Measurements from ENCODE around the gene ZBTB44.

Gene ZBTB44

GRCh38 chr11:130215531-130216220, 99.0 kb downstream of the ZBTB44 start:
- no peak for DNase-seq (ENCODE audit: low read depth in 4 of 4, low spot score in 1 of 4)

- DNase-seq (ENCODE audit: low read depth in 4 of 4, low spot score in 1 of 4), result no peak
These were observed 99.7 kb downstream of the ZBTB44 start for GRCh38 chr11:130214861-130215530.

GRCh38 chr11:130213979-130214281, 100.8 kb downstream of the ZBTB44 start:
- DNase-seq (ENCODE audit: low read depth in 4 of 4, low spot score in 1 of 4), result no peak

- peak; percentile 35 to 59 (median 50) for DNase-seq (ENCODE audit: low read depth in 4 of 4, low spot score in 1 of 4)
These were observed 101.4 kb downstream of the ZBTB44 start for GRCh38 chr11:130213143-130213978.

GRCh38 chr11:130212431-130212961, 102.2 kb downstream of the ZBTB44 start:
- no peak for DNase-seq (ENCODE audit: low read depth in 4 of 4, low spot score in 1 of 4)

GRCh38 chr11:130211781-130212401, 102.8 kb downstream of the ZBTB44 start:
- no peak for DNase-seq (ENCODE audit: low read depth in 4 of 4, low spot score in 1 of 4)

GRCh38 chr11:130211144-130211543, 103.6 kb downstream of the ZBTB44 start:
- DNase-seq (ENCODE audit: low read depth in 4 of 4, low spot score in 1 of 4), result no peak

GRCh38 chr11:130209954-130210854, 104.5 kb downstream of the ZBTB44 start:
- no peak for DNase-seq (ENCODE audit: low read depth in 4 of 4, low spot score in 1 of 4)

- no peak for DNase-seq (ENCODE audit: low read depth in 4 of 4, low spot score in 1 of 4)
These were observed 105.4 kb downstream of the ZBTB44 start for GRCh38 chr11:130209128-130209932.

GRCh38 chr11:130208241-130209127, 106.2 kb downstream of the ZBTB44 start:
- DNase-seq (ENCODE audit: low read depth in 4 of 4, low spot score in 1 of 4), result no peak

- DNase-seq (ENCODE audit: low read depth in 4 of 4, low spot score in 1 of 4), result no peak
These were observed 108.6 kb downstream of the ZBTB44 start for GRCh38 chr11:130206141-130206540.

GRCh38 chr11:130204703-130205095, 110.0 kb downstream of the ZBTB44 start:
- no peak for DNase-seq (ENCODE audit: low read depth in 4 of 4, low spot score in 1 of 4)

GRCh38 chr11:130203766-130204702, 110.7 kb downstream of the ZBTB44 start:
- no peak for DNase-seq (ENCODE audit: low read depth in 4 of 4, low spot score in 1 of 4)

- no peak for DNase-seq (ENCODE audit: low read depth in 4 of 4, low spot score in 1 of 4)
These were observed 111.7 kb downstream of the ZBTB44 start for GRCh38 chr11:130202818-130203689.

- no peak for DNase-seq (ENCODE audit: low read depth in 4 of 4, low spot score in 1 of 4)
These were observed 112.5 kb downstream of the ZBTB44 start for GRCh38 chr11:130202009-130202817.

GRCh38 chr11:130201026-130201425, 113.7 kb downstream of the ZBTB44 start:
- no peak for DNase-seq (ENCODE audit: low read depth in 4 of 4, low spot score in 1 of 4)

All from stimulated activated CD4-positive, alpha-beta T cell treated with anti-CD3 and anti-CD28 coated beads, Interleukin-1b, Interleukin-23, amount 100 ng/mL, for 24 hours (primary cell).